HepG2 (cell line): ENCODE measurements around the gene TRIM28. TPM values are rescaled to one million over a fixed set of nuclear protein-coding genes. Genes with fewer than 3 reads are reported as not detected.

Source experiments
- ARNTL ChIP-seq: sonication (generic); formaldehyde crosslinking; IDR thresholded peaks from 2 replicates; pipeline ENCODE4 v1.4.0; 2020; ENCODE audit warnings: mild to moderate bottlenecking, missing genetic modification reagents
- BRD4 ChIP-seq: sonication (generic); formaldehyde crosslinking; IDR thresholded peaks from 2 replicates; pipeline ENCODE4 v1.4.0; 2020; ENCODE audit warnings: missing genetic modification reagents
- CEBPB ChIP-seq: IDR thresholded peaks from 2 replicates; pipeline ENCODE4 v1.6.1; 2011; ENCODE audit warnings: low read depth, low read length, improper control_type of control experiment, borderline replicate concordance
- HOXA7 ChIP-seq: sonication (generic); formaldehyde crosslinking; IDR thresholded peaks from 2 replicates; pipeline ENCODE4 v1.8.1; 2022; ENCODE audit warnings: mild to moderate bottlenecking, missing genetic modification reagents, moderate library complexity
- NPAS2 ChIP-seq: sonication (generic); formaldehyde crosslinking; IDR thresholded peaks from 2 replicates; pipeline ENCODE4 v1.8.0; 2022; ENCODE audit warnings: mild to moderate bottlenecking, missing genetic modification reagents, borderline replicate concordance
- PRMT3 ChIP-seq: sonication (generic); formaldehyde crosslinking; IDR thresholded peaks from 2 replicates; pipeline ENCODE4 v1.8.1; 2022; ENCODE audit warnings: low read depth, mild to moderate bottlenecking, moderate library complexity, missing genetic modification reagents, borderline replicate concordance
- RAD21 ChIP-seq: fragments of 450-650 bp; formaldehyde crosslinking; IDR thresholded peaks from 2 replicates; pipeline ENCODE4 v1.5.0; 2020; ENCODE audit warnings: mild to moderate bottlenecking
- RCOR2 ChIP-seq: IDR thresholded peaks from 2 replicates; pipeline ENCODE4 v1.6.1; 2016; ENCODE audit warnings: missing biosample characterization, missing genetic modification reagents
- RXRA ChIP-seq: sonication (generic); formaldehyde crosslinking; IDR thresholded peaks from 2 replicates; pipeline ENCODE4 v1.5.1; 2020; ENCODE audit warnings: missing genetic modification reagents
- SAFB2 ChIP-seq: sonication (generic); formaldehyde crosslinking; IDR thresholded peaks from 2 replicates; pipeline ENCODE4 v1.5.1; 2020; ENCODE audit warnings: missing genetic modification reagents, low read depth, mild to moderate bottlenecking, borderline replicate concordance
- ZBTB1 ChIP-seq: sonication (generic); formaldehyde crosslinking; IDR thresholded peaks from 2 replicates; pipeline ENCODE4 v1.4.0; 2020; ENCODE audit warnings: missing genetic modification reagents, borderline replicate concordance
- ZBTB46 ChIP-seq: sonication (generic); formaldehyde crosslinking; IDR thresholded peaks from 2 replicates; pipeline ENCODE4 v1.4.0; 2020; ENCODE audit warnings: mild to moderate bottlenecking, missing genetic modification reagents, borderline replicate concordance
- ZNF446 ChIP-seq: sonication (generic); formaldehyde crosslinking; IDR thresholded peaks from 2 replicates; pipeline ENCODE4 v1.5.0; 2020; ENCODE audit warnings: mild to moderate bottlenecking, missing genetic modification reagents
- ZNF530 ChIP-seq: sonication (generic); formaldehyde crosslinking; IDR thresholded peaks from 2 replicates; pipeline ENCODE4 v1.5.0; 2020; ENCODE audit warnings: low read depth, mild to moderate bottlenecking, missing genetic modification reagents
- polyA plus RNA-seq, 8 experiments: library from polyadenylated mRNA; depleted of rRNA in 3 of 8; stranded (reverse) in 7 of 8; unstranded in 1 of 8; fragments of >200 nt; fragmentation: Illumina TruSeq in 4 of 8; extraction: Trizol in 4 of 8; gene quantifications; 2 replicates each; pipeline versions ENCODE4 v1.2.1 to v1.2.3, GENCODE V29; 2011 to 2016; ENCODE audit warnings: low read depth in 4 of 8, missing spikeins in 1 of 8, mixed read lengths in 1 of 8; ENCODE audit not compliant: insufficient read depth in 1 of 8
- total RNA-seq, 5 experiments: library from RNA; depleted of rRNA; stranded (reverse); fragments of >200 nt; fragmentation: Illumina TruSeq; extraction: Trizol; gene quantifications; 2 replicates each; pipeline ENCODE4 v1.2.3, GENCODE V29; 2016; ENCODE audit warnings: low read depth in 1 of 5
- TF ChIP-seq, protein P1 (sequence below): sonication (generic); formaldehyde crosslinking; IDR thresholded peaks from 2 replicates; pipeline ENCODE4 v1.4.0; 2020; ENCODE audit warnings: missing genetic modification reagents
- TF ChIP-seq, protein P2 (sequence below): sonication (generic); formaldehyde crosslinking; IDR thresholded peaks from 2 replicates; pipeline ENCODE4 v1.4.0; 2020; ENCODE audit warnings: missing genetic modification reagents, borderline replicate concordance

TRIM28 gene
- total and polyA plus RNA-seq, 2 of the 13 experiments (the other 11 are each of a cell fraction or from before 2014, with no cell fraction given) = 361 to 439 TPM

GRCh38 chr19:58558623-58559274 lies 14.9 kb downstream of the TRIM28 start (continued):
- TF ChIP-seq ZBTB46 (CRISPR knock-in tag) (no peak), RAD21 (CRISPR knock-in tag) (peak; percentile 52), ZNF530 (no peak), SAFB2 (CRISPR knock-in tag) (no peak), PRMT3 (no peak; the same call in 1 of the 2 replicates), ZBTB1 (CRISPR knock-in tag) (no peak), NPAS2 (CRISPR knock-in tag) (no peak), RCOR2 (CRISPR knock-in tag) (no peak), BRD4 (CRISPR knock-in tag) (0 out of 2 replicates have a peak, but pooled peaks have one; percentile 34), ZNF446 (CRISPR knock-in tag) (no peak), HOXA7 (CRISPR knock-in tag) (no peak), CEBPB (no peak), RXRA (CRISPR knock-in tag) (no peak; the same call in 1 of the 2 replicates), ARNTL (no peak)
- TF ChIP-seq, protein P1, sequence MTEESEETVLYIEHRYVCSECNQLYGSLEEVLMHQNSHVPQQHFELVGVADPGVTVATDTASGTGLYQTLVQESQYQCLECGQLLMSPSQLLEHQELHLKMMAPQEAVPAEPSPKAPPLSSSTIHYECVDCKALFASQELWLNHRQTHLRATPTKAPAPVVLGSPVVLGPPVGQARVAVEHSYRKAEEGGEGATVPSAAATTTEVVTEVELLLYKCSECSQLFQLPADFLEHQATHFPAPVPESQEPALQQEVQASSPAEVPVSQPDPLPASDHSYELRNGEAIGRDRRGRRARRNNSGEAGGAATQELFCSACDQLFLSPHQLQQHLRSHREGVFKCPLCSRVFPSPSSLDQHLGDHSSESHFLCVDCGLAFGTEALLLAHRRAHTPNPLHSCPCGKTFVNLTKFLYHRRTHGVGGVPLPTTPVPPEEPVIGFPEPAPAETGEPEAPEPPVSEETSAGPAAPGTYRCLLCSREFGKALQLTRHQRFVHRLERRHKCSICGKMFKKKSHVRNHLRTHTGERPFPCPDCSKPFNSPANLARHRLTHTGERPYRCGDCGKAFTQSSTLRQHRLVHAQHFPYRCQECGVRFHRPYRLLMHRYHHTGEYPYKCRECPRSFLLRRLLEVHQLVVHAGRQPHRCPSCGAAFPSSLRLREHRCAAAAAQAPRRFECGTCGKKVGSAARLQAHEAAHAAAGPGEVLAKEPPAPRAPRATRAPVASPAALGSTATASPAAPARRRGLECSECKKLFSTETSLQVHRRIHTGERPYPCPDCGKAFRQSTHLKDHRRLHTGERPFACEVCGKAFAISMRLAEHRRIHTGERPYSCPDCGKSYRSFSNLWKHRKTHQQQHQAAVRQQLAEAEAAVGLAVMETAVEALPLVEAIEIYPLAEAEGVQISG (CRISPR knock-in tag) = peak; percentile 50; the same call in 1 of the 2 replicates
- TF ChIP-seq, protein P2, sequence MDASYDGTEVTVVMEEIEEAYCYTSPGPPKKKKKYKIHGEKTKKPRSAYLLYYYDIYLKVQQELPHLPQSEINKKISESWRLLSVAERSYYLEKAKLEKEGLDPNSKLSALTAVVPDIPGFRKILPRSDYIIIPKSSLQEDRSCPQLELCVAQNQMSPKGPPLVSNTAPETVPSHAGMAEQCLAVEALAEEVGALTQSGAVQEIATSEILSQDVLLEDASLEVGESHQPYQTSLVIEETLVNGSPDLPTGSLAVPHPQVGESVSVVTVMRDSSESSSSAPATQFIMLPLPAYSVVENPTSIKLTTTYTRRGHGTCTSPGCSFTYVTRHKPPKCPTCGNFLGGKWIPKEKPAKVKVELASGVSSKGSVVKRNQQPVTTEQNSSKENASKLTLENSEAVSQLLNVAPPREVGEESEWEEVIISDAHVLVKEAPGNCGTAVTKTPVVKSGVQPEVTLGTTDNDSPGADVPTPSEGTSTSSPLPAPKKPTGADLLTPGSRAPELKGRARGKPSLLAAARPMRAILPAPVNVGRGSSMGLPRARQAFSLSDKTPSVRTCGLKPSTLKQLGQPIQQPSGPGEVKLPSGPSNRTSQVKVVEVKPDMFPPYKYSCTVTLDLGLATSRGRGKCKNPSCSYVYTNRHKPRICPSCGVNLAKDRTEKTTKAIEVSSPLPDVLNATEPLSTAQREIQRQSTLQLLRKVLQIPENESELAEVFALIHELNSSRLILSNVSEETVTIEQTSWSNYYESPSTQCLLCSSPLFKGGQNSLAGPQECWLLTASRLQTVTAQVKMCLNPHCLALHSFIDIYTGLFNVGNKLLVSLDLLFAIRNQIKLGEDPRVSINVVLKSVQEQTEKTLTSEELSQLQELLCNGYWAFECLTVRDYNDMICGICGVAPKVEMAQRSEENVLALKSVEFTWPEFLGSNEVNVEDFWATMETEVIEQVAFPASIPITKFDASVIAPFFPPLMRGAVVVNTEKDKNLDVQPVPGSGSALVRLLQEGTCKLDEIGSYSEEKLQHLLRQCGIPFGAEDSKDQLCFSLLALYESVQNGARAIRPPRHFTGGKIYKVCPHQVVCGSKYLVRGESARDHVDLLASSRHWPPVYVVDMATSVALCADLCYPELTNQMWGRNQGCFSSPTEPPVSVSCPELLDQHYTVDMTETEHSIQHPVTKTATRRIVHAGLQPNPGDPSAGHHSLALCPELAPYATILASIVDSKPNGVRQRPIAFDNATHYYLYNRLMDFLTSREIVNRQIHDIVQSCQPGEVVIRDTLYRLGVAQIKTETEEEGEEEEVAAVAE (CRISPR knock-in tag) = peak; percentile 15; the same call in 1 of the 2 replicates
